VCaP (cell line): ENCODE data around the gene MSMP.
A peak's percentile ranks its signal among the peaks of the same experiment; 100 is the strongest.

Experiments
- H3K27ac ChIP-seq: fragments of 450-650 bp; 2 replicates; pipeline ENCODE4 v1.5.1; 2017
- TF ChIP-seq, protein P1 (sequence below): fragments of 450-650 bp; conservative IDR thresholded peaks from 2 replicates; pipeline ENCODE4 v1.5.1; 2017; ENCODE audit warnings: mild to moderate bottlenecking, moderate library complexity

MSMP gene

DNA sequence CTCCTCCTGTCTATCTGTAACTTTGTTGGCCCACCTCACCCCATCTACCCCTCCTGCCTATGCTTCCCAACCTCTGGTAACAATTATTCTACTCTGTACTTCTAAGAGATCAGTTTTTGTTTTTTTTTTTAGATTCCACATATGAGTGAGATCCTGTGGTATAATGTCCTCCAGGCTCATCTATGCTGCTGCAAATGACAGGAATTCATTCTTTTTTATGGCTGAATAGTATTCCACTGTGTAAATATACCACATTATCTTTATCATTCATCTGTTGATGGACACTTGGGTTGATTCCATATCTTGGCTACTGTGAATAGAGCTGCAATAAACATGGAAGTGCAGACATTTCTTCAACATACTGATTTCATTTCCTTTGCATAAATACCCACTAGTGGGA, 29.3 kb upstream of the MSMP start:
- H3K27ac ChIP-seq, result no peak overlapping the region
- TF ChIP-seq, protein P1, sequence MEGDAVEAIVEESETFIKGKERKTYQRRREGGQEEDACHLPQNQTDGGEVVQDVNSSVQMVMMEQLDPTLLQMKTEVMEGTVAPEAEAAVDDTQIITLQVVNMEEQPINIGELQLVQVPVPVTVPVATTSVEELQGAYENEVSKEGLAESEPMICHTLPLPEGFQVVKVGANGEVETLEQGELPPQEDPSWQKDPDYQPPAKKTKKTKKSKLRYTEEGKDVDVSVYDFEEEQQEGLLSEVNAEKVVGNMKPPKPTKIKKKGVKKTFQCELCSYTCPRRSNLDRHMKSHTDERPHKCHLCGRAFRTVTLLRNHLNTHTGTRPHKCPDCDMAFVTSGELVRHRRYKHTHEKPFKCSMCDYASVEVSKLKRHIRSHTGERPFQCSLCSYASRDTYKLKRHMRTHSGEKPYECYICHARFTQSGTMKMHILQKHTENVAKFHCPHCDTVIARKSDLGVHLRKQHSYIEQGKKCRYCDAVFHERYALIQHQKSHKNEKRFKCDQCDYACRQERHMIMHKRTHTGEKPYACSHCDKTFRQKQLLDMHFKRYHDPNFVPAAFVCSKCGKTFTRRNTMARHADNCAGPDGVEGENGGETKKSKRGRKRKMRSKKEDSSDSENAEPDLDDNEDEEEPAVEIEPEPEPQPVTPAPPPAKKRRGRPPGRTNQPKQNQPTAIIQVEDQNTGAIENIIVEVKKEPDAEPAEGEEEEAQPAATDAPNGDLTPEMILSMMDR, result no peak

GRCh38 chr9:35781066-35781465, 27.0 kb upstream of the MSMP start:
- H3K27ac ChIP-seq, result no peak overlapping the region
- TF ChIP-seq, protein P1, result no peak

- TF ChIP-seq, protein P1, result no peak
These were observed 24.4 kb upstream of the MSMP start for GRCh38 chr9:35778496-35778895.

DNA sequence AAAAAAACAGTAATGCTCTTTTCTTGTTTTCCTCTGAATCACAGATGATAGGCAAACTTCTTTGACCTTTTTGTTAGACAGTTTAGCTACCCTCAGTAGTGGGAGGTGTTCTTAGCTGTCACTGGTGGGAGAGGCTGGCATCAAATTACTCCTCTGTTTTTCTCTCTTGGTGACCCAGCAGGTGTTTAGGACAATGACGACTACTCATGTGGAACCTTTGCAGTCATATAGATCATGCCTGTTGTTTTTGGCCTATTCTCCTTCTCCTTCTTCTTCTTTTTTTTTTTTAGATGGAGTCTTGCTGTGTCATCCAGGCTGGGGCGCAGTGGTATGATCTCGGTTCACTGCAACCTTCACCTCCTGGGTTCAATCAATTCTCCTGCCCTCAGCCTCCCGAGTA, 21.9 kb upstream of the MSMP start:
- no peak overlapping the region for H3K27ac ChIP-seq
- TF ChIP-seq, protein P1, result no peak

More at GRCh38 chr9:35778496-35778895, 24.4 kb upstream of the MSMP start:
- H3K27ac ChIP-seq, result no peak overlapping the region

DNA sequence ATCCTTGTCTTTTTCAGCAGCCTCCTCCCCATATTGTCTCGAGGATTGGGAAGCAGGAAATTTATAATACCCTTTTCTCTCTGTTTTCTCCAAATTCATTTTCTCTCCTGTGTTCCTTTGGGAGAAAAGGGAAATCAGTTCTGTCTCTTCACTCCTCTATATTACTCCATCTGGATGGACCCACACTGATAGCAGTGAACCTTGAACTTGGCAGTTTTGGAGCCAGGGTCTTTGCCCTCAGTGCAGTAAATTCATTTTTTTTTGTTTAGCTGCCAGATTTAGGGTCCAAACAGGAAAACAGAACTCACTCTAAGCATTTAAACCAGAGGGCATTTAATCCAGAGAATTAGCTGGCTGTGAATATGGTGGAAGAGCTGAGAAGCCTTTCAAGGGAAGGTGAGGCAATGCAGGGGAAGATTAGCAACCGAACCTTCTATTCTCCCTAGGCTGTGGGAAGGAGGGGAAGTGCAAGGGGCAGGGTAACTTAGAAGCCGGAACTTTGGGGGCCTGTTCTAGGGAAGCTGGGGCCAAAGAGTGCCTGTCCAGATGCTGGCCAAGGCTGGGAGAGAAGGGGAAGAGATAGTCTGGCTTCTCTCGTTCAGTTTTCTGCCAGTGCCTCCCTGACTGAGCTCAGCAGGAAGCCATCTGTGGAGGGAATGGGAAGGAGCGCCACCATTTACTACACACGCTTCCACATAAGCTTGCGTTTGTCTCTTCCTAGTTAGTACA, 21.0 kb upstream of the MSMP start:
- H3K27ac ChIP-seq, result no peak overlapping the region
- TF ChIP-seq, protein P1, result no peak

DNA sequence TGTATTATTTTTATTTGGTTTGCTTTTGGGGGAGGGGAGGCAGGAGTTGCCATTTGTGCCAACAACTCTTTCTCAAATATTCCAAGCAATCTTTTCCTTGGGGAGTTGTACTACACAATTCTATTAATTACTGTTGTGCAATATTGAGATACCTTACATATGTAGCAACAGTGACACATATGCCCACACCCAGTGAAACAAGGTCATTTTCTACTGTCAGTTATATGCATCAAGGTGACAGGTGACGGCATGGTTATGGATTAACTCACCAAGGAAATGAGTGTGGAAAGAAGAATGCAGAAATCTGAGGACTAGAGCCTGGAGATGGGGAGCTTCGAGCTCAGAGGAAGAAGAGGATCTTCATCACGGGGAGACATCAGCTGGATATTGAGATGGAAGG, 17.9 kb upstream of the MSMP start:
- H3K27ac ChIP-seq, result peak overlapping the region; percentile 59
- TF ChIP-seq, protein P1, result no peak

GRCh38 chr9:35771534-35771933, 17.5 kb upstream of the MSMP start:
- TF ChIP-seq, protein P1, result no peak
- peak overlapping the region; percentile 59 for H3K27ac ChIP-seq
